Effector memory CD4-positive, alpha-beta T cell (primary cell): ENCODE data around the gene KCNJ5.

Experiments used
- DNase-seq, 3 donors: peaks; one replicate each; pipeline ENCODE4 v3.0.0-alpha.2; 2020
- H3K27ac ChIP-seq: 2 replicates; pipeline ENCODE4 v1.7.0; 2013; ENCODE audit warnings: mild to moderate bottlenecking, low read length, moderate library complexity; ENCODE audit not compliant: insufficient read depth, poor library complexity, severe bottlenecking
- H3K27me3 ChIP-seq: replicated peaks from 2 replicates; pipeline ENCODE4 v1.7.0; 2013; ENCODE audit warnings: mild to moderate bottlenecking, low read length; ENCODE audit not compliant: insufficient read depth, control insufficient read depth, poor library complexity, severe bottlenecking
- H3K36me3 ChIP-seq: 2 replicates; pipeline ENCODE4 v1.7.0; 2013; ENCODE audit warnings: mild to moderate bottlenecking, low read length, moderate library complexity; ENCODE audit not compliant: control insufficient read depth, insufficient read depth
- H3K4me1 ChIP-seq: 2 replicates; pipeline ENCODE4 v1.7.0; 2013; ENCODE audit warnings: low read length, mild to moderate bottlenecking; ENCODE audit not compliant: control insufficient read depth, insufficient read depth, poor library complexity, severe bottlenecking
- H3K4me3 ChIP-seq: 2 replicates; pipeline ENCODE4 v1.7.0; 2013; ENCODE audit warnings: low read length, low read depth, mild to moderate bottlenecking; ENCODE audit not compliant: insufficient read depth, poor library complexity, severe bottlenecking
- H3K9me3 ChIP-seq: 2 replicates; pipeline ENCODE4 v1.7.0; 2013; ENCODE audit warnings: mild to moderate bottlenecking, low read length, moderate library complexity; ENCODE audit not compliant: control insufficient read depth

KCNJ5 gene

DNA sequence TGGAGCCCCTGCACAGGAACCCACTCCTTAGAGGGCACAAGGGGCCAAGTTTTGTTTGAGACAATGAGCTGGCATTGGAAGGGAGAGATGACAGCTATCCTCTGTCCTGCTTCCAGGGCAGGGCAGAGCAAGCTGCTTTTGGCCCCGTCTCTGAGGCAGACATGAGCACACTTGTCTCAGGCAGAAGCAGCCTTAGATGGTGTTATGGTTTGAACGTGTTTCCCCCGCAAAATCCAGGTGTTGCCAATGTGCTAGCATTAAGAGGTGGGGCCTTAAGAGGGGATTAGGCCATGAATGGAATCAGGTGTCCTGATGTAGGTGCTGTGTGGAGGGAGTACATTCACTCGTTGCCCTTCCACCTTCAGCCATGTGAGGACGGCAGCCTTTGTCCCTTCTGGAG is 49.0 kb downstream of the KCNJ5 start:
- no peaks in the 10 kb centered on the region for H3K36me3 ChIP-seq
- no peak for DNase-seq
- H3K4me3 ChIP-seq, result no peak overlapping the region
- H3K27me3 ChIP-seq, result no peaks in the 10 kb centered on the region
- no peaks in the 10 kb centered on the region for H3K9me3 ChIP-seq
- no peak overlapping the region for H3K27ac ChIP-seq
- no peaks in the 10 kb centered on the region for H3K4me1 ChIP-seq

DNA sequence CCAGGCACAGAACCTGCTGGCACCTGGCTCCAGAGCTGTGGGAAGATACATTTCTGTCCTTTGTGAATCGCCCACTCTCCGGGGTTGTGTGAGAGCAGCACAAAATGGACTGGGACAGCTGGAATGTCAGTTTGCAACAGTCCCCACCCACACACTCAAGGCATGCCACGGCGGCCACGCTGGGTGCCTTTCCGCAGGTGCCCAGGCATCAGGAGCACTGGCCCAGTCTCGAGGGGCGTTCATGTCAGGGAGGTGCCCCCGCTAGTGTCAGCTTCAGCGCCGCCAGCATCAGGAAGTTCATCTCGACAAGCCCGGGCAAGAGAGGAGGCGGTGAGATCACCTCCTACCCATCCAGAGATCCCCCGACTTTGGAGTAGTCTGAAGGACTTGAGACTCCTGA is 49.4 kb downstream of the KCNJ5 start:
- H3K4me1 ChIP-seq, result no peaks in the 10 kb centered on the region
- H3K36me3 ChIP-seq, result no peaks in the 10 kb centered on the region
- DNase-seq, result no peak
- no peaks in the 10 kb centered on the region for H3K9me3 ChIP-seq
- H3K4me3 ChIP-seq, result no peak overlapping the region
- no peak overlapping the region for H3K27ac ChIP-seq
- no peaks in the 10 kb centered on the region for H3K27me3 ChIP-seq

DNA sequence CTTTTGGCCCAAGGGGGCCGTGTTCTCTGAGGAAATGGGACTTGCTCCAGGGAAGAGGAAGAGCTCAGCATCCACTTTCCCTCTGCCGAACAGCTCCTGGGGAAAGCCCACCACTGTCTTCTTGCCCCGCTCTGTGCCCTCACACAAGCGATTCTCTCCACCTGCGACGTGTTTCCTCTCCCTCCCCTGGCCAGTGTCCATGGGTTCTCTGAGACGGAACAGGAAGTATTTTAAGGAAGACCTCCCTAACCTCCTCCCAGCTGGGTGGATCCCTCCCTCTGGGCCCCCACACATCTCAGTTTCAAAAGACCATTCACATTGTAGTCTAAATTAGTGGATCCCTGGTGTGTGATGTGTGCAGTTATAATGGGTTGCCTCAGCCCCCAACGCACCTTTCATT is 50.0 kb downstream of the KCNJ5 start:
- Histone ChIP-seq H3K27me3 (no peaks in the 10 kb centered on the region), H3K4me3 (no peak overlapping the region), H3K4me1 (no peaks in the 10 kb centered on the region), H3K27ac (no peak overlapping the region), H3K36me3 (no peaks in the 10 kb centered on the region), H3K9me3 (no peaks in the 10 kb centered on the region)
- DNase-seq, result no peak

DNA sequence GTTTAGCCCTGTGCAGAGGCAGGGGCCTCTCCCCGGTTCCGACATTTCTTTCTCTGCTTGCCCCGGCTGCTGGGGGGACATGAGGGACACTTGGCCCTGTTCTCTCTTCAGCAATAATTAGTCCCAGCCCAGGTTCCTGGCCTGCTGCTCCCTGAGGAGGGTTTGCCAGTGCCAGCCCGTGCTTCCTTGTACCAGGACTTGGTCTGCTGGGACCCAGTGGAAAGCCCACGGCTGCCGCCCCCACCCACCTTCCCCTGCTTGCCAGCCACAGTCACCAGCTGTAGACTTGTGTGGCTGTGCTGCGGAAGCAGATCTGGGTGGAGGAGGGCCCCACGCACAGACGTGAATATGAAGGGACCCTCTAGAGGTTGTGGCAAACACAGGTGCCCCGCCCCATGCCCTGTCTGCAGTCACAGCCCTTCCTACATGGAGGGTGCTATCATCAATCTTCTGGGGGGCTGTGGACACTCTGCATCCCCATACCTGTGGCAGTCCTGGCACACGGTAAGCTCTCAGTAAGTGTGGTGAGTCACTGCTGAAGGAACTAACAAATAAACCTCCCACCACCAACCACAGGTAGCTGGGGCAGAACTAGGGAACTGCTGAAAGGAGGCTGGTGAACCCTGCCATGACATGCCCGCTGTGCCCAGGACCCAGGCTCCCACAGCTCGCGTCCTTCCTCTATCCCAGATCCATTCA is 50.6 kb downstream of the KCNJ5 start:
- no peaks in the 10 kb centered on the region for H3K27me3 ChIP-seq
- DNase-seq, result no peak
- H3K9me3 ChIP-seq, result no peaks in the 10 kb centered on the region
- no peaks in the 10 kb centered on the region for H3K36me3 ChIP-seq
- no peaks in the 10 kb centered on the region for H3K4me1 ChIP-seq
- H3K4me3 ChIP-seq, result no peak overlapping the region
- no peak overlapping the region for H3K27ac ChIP-seq

DNA sequence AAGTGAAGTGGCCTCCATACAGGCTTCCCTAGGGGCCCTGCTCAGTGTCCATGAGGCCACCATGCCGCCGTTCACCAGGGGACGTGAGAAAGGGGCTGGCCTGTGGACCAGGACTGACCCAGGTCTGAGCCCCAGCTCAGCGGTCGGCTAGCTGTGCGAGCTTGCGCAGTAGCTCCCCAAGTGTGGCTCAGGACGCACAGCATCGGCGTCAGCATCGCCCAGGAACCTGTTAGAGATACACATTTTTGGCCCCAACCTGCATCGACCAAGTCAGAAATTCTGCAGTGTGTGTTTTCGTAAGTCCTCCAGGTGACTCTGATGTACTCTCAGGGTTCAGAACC is 51.1 kb downstream of the KCNJ5 start:
- H3K27ac ChIP-seq, result no peak overlapping the region
- H3K4me1 ChIP-seq, result no peaks in the 10 kb centered on the region
- H3K9me3 ChIP-seq, result no peaks in the 10 kb centered on the region
- H3K4me3 ChIP-seq, result no peak overlapping the region
- no peaks in the 10 kb centered on the region for H3K36me3 ChIP-seq
- no peaks in the 10 kb centered on the region for H3K27me3 ChIP-seq
- DNase-seq, result no peak

DNA sequence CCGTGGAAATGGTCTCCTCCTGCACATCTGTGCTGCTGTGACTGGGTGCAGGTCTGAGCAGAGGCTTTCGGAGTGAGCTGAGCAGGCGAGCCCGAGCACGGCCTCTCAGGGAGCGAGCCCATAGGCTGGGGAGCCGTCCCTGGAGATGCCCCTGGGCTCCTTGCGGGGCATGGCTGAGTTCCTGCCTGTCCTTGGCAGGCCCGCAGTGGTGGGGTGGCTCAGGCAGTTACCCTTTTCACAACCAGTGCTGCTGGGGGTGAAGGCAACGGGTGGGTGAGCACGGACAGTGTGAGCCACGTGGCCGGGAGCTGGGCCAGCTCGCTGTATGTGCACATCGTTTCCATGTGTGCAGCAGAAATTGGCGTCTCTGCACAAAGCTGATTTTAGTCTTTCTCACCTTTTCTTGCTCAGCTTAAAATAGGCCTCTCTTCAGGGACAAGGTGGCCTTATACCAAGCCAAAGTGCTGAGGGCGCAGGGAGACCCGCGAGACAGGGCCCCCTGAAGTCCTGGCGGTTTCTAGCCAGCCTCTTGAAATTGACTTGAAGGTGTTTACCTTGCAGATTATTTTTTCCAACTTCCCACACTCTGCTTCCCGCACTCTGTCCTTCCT is 51.8 kb downstream of the KCNJ5 start, which contains the start of gene TP53AIP1:
TP53AIP1 (minus strand) TSS at position 55 of the 611 bp plus-strand sequence. CDS start 5,053 bp downstream, outside the sequence.
- DNase-seq, result no peak
- no peak within 1 kb of the TSS for H3K27ac ChIP-seq
- H3K9me3 ChIP-seq, result no peaks in the 10 kb centered on the region
- H3K36me3 ChIP-seq, result no peaks in the 10 kb centered on the region
- no peaks in the 10 kb centered on the region for H3K4me1 ChIP-seq
- no peaks in the 10 kb centered on the region for H3K27me3 ChIP-seq
- H3K4me3 ChIP-seq, result no peak within 1 kb of the TSS

DNA sequence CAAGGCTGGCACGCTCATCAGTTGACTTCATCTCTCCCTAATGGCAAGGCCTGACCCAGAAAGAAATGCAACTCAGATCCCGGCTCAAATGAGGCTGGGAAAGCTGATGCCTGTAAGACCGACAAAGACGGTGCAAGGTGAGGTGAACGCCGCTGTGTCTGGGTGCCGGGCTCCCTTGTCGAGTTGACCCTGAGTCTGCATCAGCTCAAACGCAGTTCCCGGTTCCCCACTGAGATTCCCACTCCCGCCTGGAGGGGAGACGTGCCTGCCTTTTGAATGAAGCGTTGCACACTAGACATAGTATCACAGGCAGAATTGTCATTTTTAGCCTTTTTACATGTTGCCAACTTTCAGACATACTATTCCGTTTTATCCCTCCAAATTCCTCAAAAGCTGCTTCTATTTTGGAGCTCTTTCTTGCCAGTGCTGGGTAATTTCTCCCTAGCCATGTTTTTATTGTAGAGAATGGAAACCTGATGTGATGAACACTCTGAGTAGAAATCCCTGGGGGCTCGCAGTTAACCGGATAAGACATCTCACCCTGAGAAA is 52.3 kb downstream of the KCNJ5 start:
- Histone ChIP-seq H3K27ac (no peak overlapping the region), H3K4me1 (no peaks in the 10 kb centered on the region), H3K36me3 (no peaks in the 10 kb centered on the region), H3K4me3 (no peak overlapping the region), H3K27me3 (no peaks in the 10 kb centered on the region), H3K9me3 (no peaks in the 10 kb centered on the region)
- no peak for DNase-seq

DNA sequence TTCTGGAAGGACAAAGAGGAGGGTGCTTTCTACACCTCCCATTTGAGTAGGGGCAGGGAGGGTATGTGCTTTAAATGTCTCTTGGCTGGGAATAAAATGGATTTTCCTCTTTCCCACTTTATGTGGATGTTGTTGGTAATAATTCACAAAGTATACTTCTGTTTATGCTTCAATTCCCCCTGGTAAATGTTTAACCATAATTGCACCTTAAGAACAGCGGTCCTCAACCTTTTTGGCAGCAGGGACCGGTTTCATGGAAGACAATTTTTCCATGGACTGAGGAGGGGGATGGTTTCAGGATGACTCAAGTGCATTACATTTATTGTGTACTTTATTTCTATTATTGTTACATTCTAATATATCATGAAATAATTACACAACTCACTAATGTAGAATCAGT is 55.5 kb downstream of the KCNJ5 start:
- no peaks in the 10 kb centered on the region for H3K36me3 ChIP-seq
- DNase-seq, result no peak
- no peaks in the 10 kb centered on the region for H3K27me3 ChIP-seq
- no peaks in the 10 kb centered on the region for H3K4me1 ChIP-seq
- no peak overlapping the region for H3K4me3 ChIP-seq
- H3K9me3 ChIP-seq, result no peaks in the 10 kb centered on the region
- no peak overlapping the region for H3K27ac ChIP-seq

DNA sequence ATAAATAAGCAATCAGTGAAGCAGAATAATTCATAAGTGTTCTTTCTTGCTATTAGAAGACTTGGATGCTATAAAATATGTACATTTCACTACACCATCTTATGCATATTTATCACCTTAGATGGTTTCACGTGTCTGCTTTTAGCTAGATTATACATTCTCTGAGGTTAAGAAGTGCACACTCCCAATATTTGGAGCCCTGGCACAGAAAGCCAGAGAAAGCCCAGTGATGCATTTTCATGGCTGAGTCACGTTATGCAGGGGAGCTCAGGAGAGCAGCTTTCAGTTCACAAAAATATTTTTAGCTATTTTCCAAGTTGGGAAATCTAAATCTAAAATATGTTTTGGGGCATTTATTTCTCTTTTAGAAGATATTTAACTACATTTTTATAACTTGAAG is 56.6 kb downstream of the KCNJ5 start:
- Histone ChIP-seq H3K4me3 (no peak overlapping the region), H3K27me3 (no peaks in the 10 kb centered on the region), H3K36me3 (no peaks in the 10 kb centered on the region), H3K4me1 (no peaks in the 10 kb centered on the region), H3K9me3 (no peaks in the 10 kb centered on the region), H3K27ac (no peak overlapping the region)
- DNase-seq, result no peak

DNA sequence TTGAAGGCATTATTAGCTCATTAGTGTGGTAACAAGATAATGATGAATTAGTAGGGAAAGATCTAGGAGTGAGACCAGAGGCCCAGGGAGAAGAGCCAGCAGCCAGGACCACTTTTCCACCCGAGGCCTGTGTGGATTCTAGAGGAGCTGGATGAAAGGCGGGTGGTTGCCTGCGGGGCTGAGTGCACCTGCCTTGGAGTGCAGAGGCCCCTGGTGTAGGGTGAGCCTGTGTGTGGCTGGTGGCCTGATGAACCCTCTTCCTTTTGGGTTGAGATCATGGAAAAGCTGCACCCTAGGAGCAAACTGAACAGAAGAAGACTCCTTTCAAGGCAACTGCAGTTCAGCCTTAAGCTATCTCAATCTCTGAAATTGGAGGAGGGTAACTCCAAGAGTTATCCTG is 57.4 kb downstream of the KCNJ5 start:
- no peaks in the 10 kb centered on the region for H3K27me3 ChIP-seq
- no peak overlapping the region for H3K27ac ChIP-seq

More for the DNA sequence above, 57.4 kb downstream of the KCNJ5 start:
- no peak overlapping the region for H3K4me3 ChIP-seq
- H3K36me3 ChIP-seq, result no peaks in the 10 kb centered on the region
- no peaks in the 10 kb centered on the region for H3K9me3 ChIP-seq
- no peak for DNase-seq
- no peaks in the 10 kb centered on the region for H3K4me1 ChIP-seq
